Stomach (tissue), 9 donors: Measurements from ENCODE around the gene PLEKHA5. TPM values are rescaled to one million over a fixed set of nuclear protein-coding genes. Genes with fewer than 3 reads are reported as not detected.
"Not testable (repeated sequence)": the region's sequence is repeated elsewhere in the genome, so short reads cannot be mapped to it uniquely, and the experiment has no call there.

Source experiments
- DNase-seq, 2 donors: peaks; one replicate each; pipeline versions ENCODE4 v3.0.0 to v3.0.0-alpha.2; 2013 to 2019
- H3K27ac ChIP-seq, 5 donors: fragments of 200-600 bp in 4 of 5; sonication (generic) in 4 of 5; one replicate each; pipeline ENCODE4 v1.5.1; 2013 to 2019; ENCODE audit warnings: mild to moderate bottlenecking in 1 of 5, moderate library complexity in 1 of 5
- H3K27me3 ChIP-seq, 3 donors: fragments of 200-600 bp; sonication (generic); one replicate each; pipeline ENCODE4 v1.5.1; 2017 to 2019; ENCODE audit warnings: mixed run types in 1 of 3
- H3K36me3 ChIP-seq, 4 donors: fragments of 200-600 bp; sonication (generic); 1 replicate in 3 of 4; 2 replicates in 1 of 4; pipeline ENCODE4 v1.5.1; 2016 to 2019
- H3K4me1 ChIP-seq, 4 donors: fragments of 200-600 bp; sonication (generic); one replicate each; pipeline ENCODE4 v1.5.1; 2016 to 2019
- H3K4me3 ChIP-seq, 4 donors: fragments of 200-600 bp; sonication (generic) in 3 of 4; one replicate each; pipeline ENCODE4 v1.5.1; 2016 to 2019; ENCODE audit warnings: mild to moderate bottlenecking in 1 of 4
- H3K9me3 ChIP-seq, 4 donors: fragments of 200-600 bp; sonication (generic); one replicate each; pipeline ENCODE4 v1.5.1; 2016 to 2019
- CTCF ChIP-seq, 7 experiments: fragments of 450-650 bp in 4 of 7; fragments of 200-600 bp in 3 of 7; sonication (generic) in 3 of 7; IDR thresholded peaks; one replicate each; pipeline ENCODE4 v1.5.1; 2016 to 2019; ENCODE audit warnings: antibody characterized with exemption in 7 of 7, control low read depth in 2 of 7, mild to moderate bottlenecking in 1 of 7
- EP300 ChIP-seq: sonication (generic); formaldehyde crosslinking; IDR thresholded peaks from one replicate; pipeline ENCODE4 v1.6.1; 2017; ENCODE audit warnings: antibody characterized with exemption
- POLR2A ChIP-seq, 4 donors: fragments of 450-650 bp; IDR thresholded peaks; one replicate each; pipeline ENCODE4 v1.6.1; 2016; ENCODE audit warnings: antibody characterized with exemption in 4 of 4, control low read depth in 2 of 4, mild to moderate bottlenecking in 1 of 4, moderate library complexity in 1 of 4
- POLR2AphosphoS5 ChIP-seq, 3 donors: sonication (generic); formaldehyde crosslinking; IDR thresholded peaks; one replicate each; pipeline ENCODE4 v1.6.1; 2016; ENCODE audit warnings: antibody characterized with exemption in 3 of 3
- WGBS, 5 donors: extraction: QIAGEN DNeasy Blood & Tissue Kit in 3 of 5; methylation state at CpG; one replicate each; pipeline versions ENCODE4 v1.1.5 to v1.1.7; 2013 to 2018; 5-methylcytosine and 5-hydroxymethylcytosine counted together
- intact Hi-C: fragments of 100-400 bp; cut with DNase I; formaldehyde crosslinking; loops from one replicate; pipeline ENCODE4 v1.15.1; 2023; ENCODE audit warnings: low total_unique reads
- polyA plus RNA-seq, 3 donors: library from polyadenylated mRNA; stranded (reverse); fragments of 200-250 nt; gene quantifications; one replicate each; pipeline ENCODE4 v1.2.3, GENCODE V29; 2013
- total RNA-seq, 5 donors: library from RNA; depleted of rRNA; stranded (reverse); fragments of >200 nt; gene quantifications; one replicate each; pipeline versions ENCODE4 v1.1.0 to v1.2.3, GENCODE V29; 2014 to 2016
- donor health status: healthy with polysubstance abuse.
- donor health status: Bipolar disorder and iron deficiency.
- donor health status: healthy.

Gene PLEKHA5
- total and polyA plus RNA-seq, 8 donors: 13.8 to 156 (median 36.6) TPM

- TF ChIP-seq EP300 (no peak), POLR2AphosphoS5 (IDR thresholded peaks at IDR 0.05) (no peak), CTCF (IDR thresholded peaks at IDR 0.05) (no peak), POLR2A (IDR thresholded peaks at IDR 0.05) (no peak)
- intact Hi-C loops: no loop called here
Observed at GRCh38 chr12:19410629-19411185, 281.2 kb downstream of the PLEKHA5 start.

GRCh38 chr12:19411234-19412204 lies 282.0 kb downstream of the PLEKHA5 start:
- Histone ChIP-seq H3K27ac (peak overlapping the region in 1 of 5 donors; percentile 79), H3K27me3 (no peaks in the 10 kb centered on the region)
- intact Hi-C loops: no loop called here

More at GRCh38 chr12:19410629-19411185, 281.2 kb downstream of the PLEKHA5 start:
- peaks cover 0 to 19% (median 6%) of the 10 kb centered on the region in 4 donors for H3K4me1 ChIP-seq
- H3K36me3 ChIP-seq: no peaks in the 10 kb centered on the region
- peak overlapping the region in 2 of 5 donors; percentile 23 to 79 for H3K27ac ChIP-seq
- H3K9me3 ChIP-seq: no peaks in the 10 kb centered on the region
- WGBS, 5 donors: 23 to 38% (median 32%) methylated on average over 7 of the region's 7 CpGs
- no peak overlapping the region for H3K4me3 ChIP-seq
- H3K27me3 ChIP-seq: no peaks in the 10 kb centered on the region
- no peak for DNase-seq

GRCh38 chr12:19412844-19413243 lies 283.3 kb downstream of the PLEKHA5 start:
- no peak for TF ChIP-seq POLR2AphosphoS5 (IDR thresholded peaks at IDR 0.05)
- TF ChIP-seq POLR2A (IDR thresholded peaks at IDR 0.05): no peak
- TF ChIP-seq EP300: no peak
- TF ChIP-seq CTCF (IDR thresholded peaks at IDR 0.05): no peak
- WGBS, 5 donors: 68 to 92% (median 90%) methylated on average over 23 of the region's 23 CpGs
- Histone ChIP-seq H3K4me1 (peaks cover 0 to 19% (median 6%) of the 10 kb centered on the region in 4 donors), H3K4me3 (peak overlapping the region in 2 of 4 donors; percentile 7 to 18), H3K36me3 (no peaks in the 10 kb centered on the region), H3K27ac (peak overlapping the region in 2 of 5 donors; percentile 51 to 79), H3K9me3 (no peaks in the 10 kb centered on the region), H3K27me3 (no peaks in the 10 kb centered on the region)
- intact Hi-C loops: no loop called here
- peak in 1 of 2 donors; percentile 47 for DNase-seq

More at GRCh38 chr12:19411234-19412204, 282.0 kb downstream of the PLEKHA5 start:
- peaks cover 0 to 19% (median 6%) of the 10 kb centered on the region in 4 donors for H3K4me1 ChIP-seq
- no peak for DNase-seq
- H3K9me3 ChIP-seq: no peaks in the 10 kb centered on the region
- 76 to 90% (median 84%) methylated on average over 10 of the region's 10 CpGs for WGBS, 5 donors
- H3K36me3 ChIP-seq: no peaks in the 10 kb centered on the region
- H3K4me3 ChIP-seq: no peak overlapping the region
- TF ChIP-seq POLR2AphosphoS5 (IDR thresholded peaks at IDR 0.05) (peak in 2 of 3 donors; percentile 5 to 30), CTCF (IDR thresholded peaks at IDR 0.05) (no peak), POLR2A (IDR thresholded peaks at IDR 0.05) (no peak), EP300 (no peak)

GRCh38 chr12:19413582-19413981 lies 284.0 kb downstream of the PLEKHA5 start:
- H3K4me3 ChIP-seq, H3K9me3 ChIP-seq, H3K36me3 ChIP-seq, DNase-seq, H3K27me3 ChIP-seq, intact Hi-C loops, H3K27ac ChIP-seq: not testable (repeated sequence)
- WGBS, 5 donors: 93 to 97% (median 95%) methylated on average over 5 of the region's 5 CpGs
- H3K4me1 ChIP-seq: peaks cover 0 to 19% (median 6%) of the 10 kb centered on the region in 4 donors
